Activated T-helper 2 cell treated with anti-CD3 and anti-CD28 coated beads, Interferon-gamma antibody, Interleukin-2, Interleukin-4, amounts not matched to agents 10 μg/mL and 5 μg/mL and 100 μg/mL, durations not matched to agents 14 hours and 24 hours and 36 hours (primary cell): ENCODE data around the gene NFYA. TPM values are rescaled to one million over a fixed set of nuclear protein-coding genes. Genes with fewer than 3 reads are reported as not detected.
A peak's percentile ranks its signal among the peaks of the same experiment; 100 is the strongest.

ENCODE experiments used
- DNase-seq: peaks from one replicate; pipeline ENCODE4 v3.0.0; 2021; ENCODE audit warnings: low spot score
- H3K27ac Mint-ChIP-seq: one replicate; pipeline ENCODE4 v1.8.0; 2021; ENCODE audit warnings: mixed read lengths
- H3K27me3 Mint-ChIP-seq: one replicate; pipeline ENCODE4 v1.8.0; 2021; ENCODE audit warnings: low read depth, mixed read lengths
- H3K36me3 Mint-ChIP-seq: one replicate; pipeline ENCODE4 v1.8.0; 2021; ENCODE audit warnings: low read depth, mixed read lengths
- H3K4me1 Mint-ChIP-seq: one replicate; pipeline ENCODE4 v1.8.0; 2021; ENCODE audit warnings: low read depth, mixed read lengths
- H3K4me3 Mint-ChIP-seq: one replicate; pipeline ENCODE4 v1.8.0; 2021; ENCODE audit warnings: low read depth, mild to moderate bottlenecking, moderate library complexity, mixed read lengths
- H3K9me3 Mint-ChIP-seq: one replicate; pipeline ENCODE4 v1.8.0; 2021; ENCODE audit warnings: mixed read lengths
- intact Hi-C: fragments of 100-400 bp; cut with micrococcal nuclease; formaldehyde crosslinking; loops from one replicate; pipeline ENCODE4 v1.15.1; 2023
- total RNA-seq: library from RNA; stranded (reverse); gene quantifications from 2 replicates; pipeline ENCODE4 v1.2.3, GENCODE V29; 2022

The NFYA gene
- total RNA-seq, 1 donor from 2014 or later, result 28.2 TPM

GRCh38 chr6:41080621-41081020, 7.8 kb downstream of the NFYA start:
- H3K4me1 Mint-ChIP-seq, result peaks cover 57% of the 10 kb centered on the region

GRCh38 chr6:41083072-41083471, 10.3 kb downstream of the NFYA start:
- H3K27me3 Mint-ChIP-seq, result no peaks in the 10 kb centered on the region
- H3K27ac Mint-ChIP-seq, result no peak overlapping the region
- intact Hi-C loops, result no loop called here
- H3K4me3 Mint-ChIP-seq, result no peak overlapping the region
- H3K36me3 Mint-ChIP-seq, result peaks cover 89% of the 10 kb centered on the region
- no peaks in the 10 kb centered on the region for H3K9me3 Mint-ChIP-seq
- H3K4me1 Mint-ChIP-seq, result peaks cover 42% of the 10 kb centered on the region
- no peak for DNase-seq

More at GRCh38 chr6:41080621-41081020, 7.8 kb downstream of the NFYA start:
- H3K36me3 Mint-ChIP-seq, result peaks cover 76% of the 10 kb centered on the region
- no peaks in the 10 kb centered on the region for H3K27me3 Mint-ChIP-seq
- H3K27ac Mint-ChIP-seq, result peak overlapping the region; percentile 84
- intact Hi-C loops, result no loop called here
- H3K4me3 Mint-ChIP-seq, result peak overlapping the region; percentile 78
- H3K9me3 Mint-ChIP-seq, result no peaks in the 10 kb centered on the region
- no peak for DNase-seq

GRCh38 chr6:41085182-41085581, 12.4 kb downstream of the NFYA start:
- peaks cover 30% of the 10 kb centered on the region for H3K4me1 Mint-ChIP-seq
- no peak for DNase-seq
- H3K36me3 Mint-ChIP-seq, result peaks cover 83% of the 10 kb centered on the region
- no peaks in the 10 kb centered on the region for H3K27me3 Mint-ChIP-seq
- intact Hi-C loops, result no loop called here
- no peaks in the 10 kb centered on the region for H3K9me3 Mint-ChIP-seq
- H3K27ac Mint-ChIP-seq, result no peak overlapping the region
- H3K4me3 Mint-ChIP-seq, result no peak overlapping the region

GRCh38 chr6:41088451-41088850, 15.7 kb downstream of the NFYA start:
- DNase-seq, result no peak
- H3K9me3 Mint-ChIP-seq, result no peaks in the 10 kb centered on the region
- H3K4me1 Mint-ChIP-seq, result peaks cover 11% of the 10 kb centered on the region
- peaks cover 78% of the 10 kb centered on the region for H3K36me3 Mint-ChIP-seq
- intact Hi-C loops, result no loop called here
- H3K27me3 Mint-ChIP-seq, result no peaks in the 10 kb centered on the region
- no peak overlapping the region for H3K4me3 Mint-ChIP-seq
- H3K27ac Mint-ChIP-seq, result no peak overlapping the region

- Mint-ChIP-seq H3K4me3 (no peak overlapping the region), H3K36me3 (peaks cover 72% of the 10 kb centered on the region), H3K27me3 (no peaks in the 10 kb centered on the region), H3K9me3 (no peaks in the 10 kb centered on the region), H3K27ac (no peak overlapping the region), H3K4me1 (peaks cover 4% of the 10 kb centered on the region)
- DNase-seq, result no peak
- intact Hi-C loops, result no loop called here
Observed at GRCh38 chr6:41090841-41091761, 18.3 kb downstream of the NFYA start.

GRCh38 chr6:41092421-41093140, 19.8 kb downstream of the NFYA start:
- H3K4me3 Mint-ChIP-seq, result no peak overlapping the region
- intact Hi-C loops, result loop anchor here (1.0 kb wide), 1 partner anchor 90 kb away; no protein-coding TSS in a partner anchor
- no peaks in the 10 kb centered on the region for H3K27me3 Mint-ChIP-seq
- H3K36me3 Mint-ChIP-seq, result peaks cover 74% of the 10 kb centered on the region
- no peak for DNase-seq
- no peaks in the 10 kb centered on the region for H3K9me3 Mint-ChIP-seq
- H3K27ac Mint-ChIP-seq, result no peak overlapping the region
- peaks cover 4% of the 10 kb centered on the region for H3K4me1 Mint-ChIP-seq

GRCh38 chr6:41093729-41094128, 21.0 kb downstream of the NFYA start:
- intact Hi-C loops, result no loop called here
- DNase-seq, result no peak
- Mint-ChIP-seq H3K9me3 (no peaks in the 10 kb centered on the region), H3K36me3 (peaks cover 78% of the 10 kb centered on the region), H3K4me1 (peaks cover 4% of the 10 kb centered on the region), H3K4me3 (no peak overlapping the region), H3K27ac (no peak overlapping the region), H3K27me3 (no peaks in the 10 kb centered on the region)

GRCh38 chr6:41097467-41098090, 24.8 kb downstream of the NFYA start:
- Mint-ChIP-seq H3K4me1 (peaks cover 14% of the 10 kb centered on the region), H3K27ac (no peak overlapping the region), H3K4me3 (no peak overlapping the region), H3K27me3 (no peaks in the 10 kb centered on the region), H3K9me3 (no peaks in the 10 kb centered on the region), H3K36me3 (peaks cover 77% of the 10 kb centered on the region)
- no peak for DNase-seq
- intact Hi-C loops, result no loop called here

GRCh38 chr6:41098366-41098765, 25.6 kb downstream of the NFYA start:
- intact Hi-C loops, result no loop called here
- Mint-ChIP-seq H3K4me1 (peaks cover 14% of the 10 kb centered on the region), H3K9me3 (no peaks in the 10 kb centered on the region), H3K4me3 (no peak overlapping the region), H3K27ac (no peak overlapping the region), H3K36me3 (peaks cover 72% of the 10 kb centered on the region), H3K27me3 (no peaks in the 10 kb centered on the region)
- DNase-seq, result no peak

- H3K4me3 Mint-ChIP-seq, result no peak overlapping the region
- intact Hi-C loops, result loop anchor here (5.0 kb wide), 1 partner anchor 216 kb away; no protein-coding TSS in a partner anchor
- peaks cover 12% of the 10 kb centered on the region for H3K4me1 Mint-ChIP-seq
- no peak overlapping the region for H3K27ac Mint-ChIP-seq
- H3K9me3 Mint-ChIP-seq, result no peaks in the 10 kb centered on the region
- DNase-seq, result no peak
- no peaks in the 10 kb centered on the region for H3K27me3 Mint-ChIP-seq
- peaks cover 59% of the 10 kb centered on the region for H3K36me3 Mint-ChIP-seq
Observed at GRCh38 chr6:41100871-41101287, 28.1 kb downstream of the NFYA start.

GRCh38 chr6:41103847-41104246, 31.1 kb downstream of the NFYA start:
- Mint-ChIP-seq H3K36me3 (peaks cover 30% of the 10 kb centered on the region), H3K27me3 (no peaks in the 10 kb centered on the region), H3K4me1 (peaks cover 12% of the 10 kb centered on the region), H3K27ac (no peak overlapping the region), H3K9me3 (no peaks in the 10 kb centered on the region), H3K4me3 (no peak overlapping the region)
- intact Hi-C loops, result loop anchor here (5.0 kb wide), 1 partner anchor 213 kb away; no protein-coding TSS in a partner anchor
- DNase-seq, result no peak

- Mint-ChIP-seq H3K36me3 (no peaks in the 10 kb centered on the region), H3K4me1 (no peaks in the 10 kb centered on the region), H3K27me3 (no peaks in the 10 kb centered on the region), H3K9me3 (no peaks in the 10 kb centered on the region), H3K4me3 (no peak overlapping the region), H3K27ac (no peak overlapping the region)
- DNase-seq, result no peak
- intact Hi-C loops, result no loop called here
Observed at GRCh38 chr6:41111017-41111416, 38.2 kb downstream of the NFYA start.
